Measurements from ENCODE around the gene IL17REL.

Gene IL17REL

DNA sequence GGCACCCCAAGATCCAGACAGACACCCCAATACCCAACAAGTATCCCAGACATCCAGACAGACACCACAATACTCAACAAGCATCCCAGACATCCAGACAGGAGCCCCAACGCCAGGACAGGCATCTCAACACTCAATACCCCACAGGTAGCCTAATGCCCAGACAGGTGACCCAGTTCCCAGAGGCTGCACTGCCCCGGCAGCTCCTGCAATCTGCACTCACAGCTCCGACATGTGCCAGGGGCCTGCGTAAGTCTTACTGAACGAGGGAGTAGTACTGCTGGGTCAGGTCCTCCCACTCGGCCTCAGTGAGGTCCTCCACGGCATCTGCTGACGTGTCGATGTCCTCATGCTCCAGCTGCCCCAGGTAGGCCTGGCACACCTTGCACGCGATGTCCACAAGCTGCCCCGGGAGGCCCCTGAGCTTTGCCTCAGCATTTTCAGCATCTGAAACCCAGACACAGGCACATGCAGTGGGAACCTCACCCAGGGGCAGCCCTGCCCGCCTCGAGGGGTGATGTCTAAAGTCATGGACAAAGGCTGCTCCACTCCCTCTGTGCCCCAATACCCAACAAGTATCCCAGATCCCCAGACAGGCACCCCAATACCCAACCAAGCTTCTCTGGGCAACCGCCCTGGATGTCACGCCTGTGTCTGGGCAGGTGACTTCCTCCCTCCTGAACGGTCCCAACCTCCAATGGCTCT is 28.9 kb upstream of the IL17REL start:
- Histone ChIP-seq H3K36me3 (ENCODE audit: control insufficient read depth, insufficient read depth, low read length) (no peaks in the 10 kb centered on the region), H3K27me3 (ENCODE audit: control insufficient read depth, insufficient read depth, low read length) (no peaks in the 10 kb centered on the region), H3K4me1 (ENCODE audit: control insufficient read depth, insufficient read depth, low read length) (no peaks in the 10 kb centered on the region), H3K9ac (ENCODE audit: low read depth, low read length) (no peak overlapping the region), H3K9me3 (ENCODE audit: control insufficient read depth, insufficient read depth, low read length) (no peaks in the 10 kb centered on the region), H3K4me3 (ENCODE audit: low read depth, low read length) (no peak overlapping the region)

- Histone ChIP-seq H3K4me3 (ENCODE audit: low read depth, low read length) (no peak overlapping the region), H3K36me3 (ENCODE audit: control insufficient read depth, insufficient read depth, low read length) (no peaks in the 10 kb centered on the region), H3K9ac (ENCODE audit: low read depth, low read length) (no peak overlapping the region), H3K27me3 (ENCODE audit: control insufficient read depth, insufficient read depth, low read length) (no peaks in the 10 kb centered on the region), H3K4me1 (ENCODE audit: control insufficient read depth, insufficient read depth, low read length) (no peaks in the 10 kb centered on the region), H3K9me3 (ENCODE audit: control insufficient read depth, insufficient read depth, low read length) (no peaks in the 10 kb centered on the region)
Measured at GRCh38 chr22:50040717-50041116, 28.2 kb upstream of the IL17REL start.

DNA sequence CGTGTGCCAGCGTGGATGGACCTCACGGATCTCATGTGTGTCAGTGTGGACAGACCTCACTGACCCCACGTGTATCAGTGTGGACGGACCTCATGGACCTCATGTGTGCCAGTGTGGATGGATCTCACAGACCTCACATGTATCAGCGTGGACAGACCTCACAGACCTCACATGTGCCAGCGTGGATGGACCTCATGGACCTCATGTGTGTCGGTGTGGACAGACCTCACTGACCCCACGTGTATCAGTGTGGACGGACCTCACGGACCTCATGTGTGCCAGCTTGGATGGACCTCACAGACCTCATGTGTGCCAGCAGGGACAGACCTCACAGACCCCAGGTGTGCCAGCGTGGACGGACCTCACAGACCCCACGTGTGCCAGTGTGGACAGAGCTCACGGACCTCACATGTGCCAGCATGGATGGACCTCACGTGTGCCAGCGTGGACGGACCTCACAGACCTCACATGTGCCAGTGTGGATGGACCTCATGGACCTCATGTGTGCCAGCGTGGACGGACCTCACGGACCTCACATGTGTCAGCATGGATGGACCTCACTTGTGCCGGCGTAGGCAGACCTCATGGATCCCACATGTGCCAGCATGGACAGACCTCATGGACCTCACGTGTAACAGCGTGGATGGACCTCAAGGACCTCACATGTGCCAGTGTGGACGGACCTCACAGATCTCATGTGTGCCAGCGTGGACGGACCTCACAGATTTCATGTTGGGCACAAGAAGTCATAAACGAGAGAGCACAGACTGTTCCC is 27.3 kb upstream of the IL17REL start:
- H3K4me3 ChIP-seq (ENCODE audit: low read depth, low read length): no peak overlapping the region
- H3K9ac ChIP-seq (ENCODE audit: low read depth, low read length): no peak overlapping the region
- no peaks in the 10 kb centered on the region for H3K9me3 ChIP-seq (ENCODE audit: control insufficient read depth, insufficient read depth, low read length)
- H3K27me3 ChIP-seq (ENCODE audit: control insufficient read depth, insufficient read depth, low read length): no peaks in the 10 kb centered on the region
- H3K36me3 ChIP-seq (ENCODE audit: control insufficient read depth, insufficient read depth, low read length): no peaks in the 10 kb centered on the region
- no peaks in the 10 kb centered on the region for H3K4me1 ChIP-seq (ENCODE audit: control insufficient read depth, insufficient read depth, low read length)

DNA sequence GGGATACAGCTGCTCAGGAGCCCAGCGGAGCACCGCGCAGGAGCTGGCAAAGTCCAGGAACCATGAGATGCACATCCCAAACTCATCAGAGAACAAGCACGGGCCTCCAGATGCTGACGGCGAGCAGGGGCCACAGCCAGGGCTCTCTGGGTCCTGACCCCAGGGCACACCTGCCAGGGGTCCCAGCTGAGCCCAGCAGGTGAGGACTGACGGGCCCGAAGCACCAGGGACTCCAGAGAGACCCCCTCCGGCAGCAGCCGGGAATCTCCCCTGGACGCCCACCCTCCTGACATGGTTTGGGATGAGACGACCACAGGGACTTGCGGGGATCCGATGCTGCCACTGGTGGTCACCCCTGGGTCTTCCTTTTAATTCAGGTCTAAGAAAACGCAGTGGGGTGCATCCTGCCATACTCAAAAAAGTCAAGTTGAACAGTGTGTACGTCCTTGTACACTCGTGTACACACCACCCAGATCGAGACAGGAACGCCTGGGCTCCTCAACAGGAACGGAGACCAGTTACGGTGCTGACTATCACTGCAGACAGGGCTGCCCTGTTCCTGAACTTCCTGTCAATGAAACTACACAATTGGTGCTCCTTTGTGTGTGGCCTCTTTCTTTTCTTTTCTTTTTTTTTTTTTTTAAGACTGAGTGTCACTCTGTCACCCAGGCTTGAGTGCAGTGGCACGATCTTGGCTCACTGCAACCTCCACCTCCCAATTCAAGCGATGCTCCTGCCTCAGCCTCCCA is 23.6 kb upstream of the IL17REL start:
- Histone ChIP-seq H3K9ac (ENCODE audit: low read depth, low read length) (no peak overlapping the region), H3K4me1 (ENCODE audit: control insufficient read depth, insufficient read depth, low read length) (no peaks in the 10 kb centered on the region), H3K9me3 (ENCODE audit: control insufficient read depth, insufficient read depth, low read length) (no peaks in the 10 kb centered on the region), H3K27me3 (ENCODE audit: control insufficient read depth, insufficient read depth, low read length) (no peaks in the 10 kb centered on the region), H3K36me3 (ENCODE audit: control insufficient read depth, insufficient read depth, low read length) (no peaks in the 10 kb centered on the region), H3K4me3 (ENCODE audit: low read depth, low read length) (no peak overlapping the region)

GRCh38 chr22:50035131-50035881 is 22.7 kb upstream of the IL17REL start:
- Histone ChIP-seq H3K4me1 (ENCODE audit: control insufficient read depth, insufficient read depth, low read length) (no peaks in the 10 kb centered on the region), H3K9me3 (ENCODE audit: control insufficient read depth, insufficient read depth, low read length) (no peaks in the 10 kb centered on the region), H3K36me3 (ENCODE audit: control insufficient read depth, insufficient read depth, low read length) (no peaks in the 10 kb centered on the region), H3K4me3 (ENCODE audit: low read depth, low read length) (no peak overlapping the region), H3K9ac (ENCODE audit: low read depth, low read length) (no peak overlapping the region), H3K27me3 (ENCODE audit: control insufficient read depth, insufficient read depth, low read length) (no peaks in the 10 kb centered on the region)

GRCh38 chr22:50034126-50035081 is 21.8 kb upstream of the IL17REL start:
- no peak overlapping the region for H3K9ac ChIP-seq (ENCODE audit: low read depth, low read length)
- H3K4me3 ChIP-seq (ENCODE audit: low read depth, low read length): no peak overlapping the region
- H3K27me3 ChIP-seq (ENCODE audit: control insufficient read depth, insufficient read depth, low read length): no peaks in the 10 kb centered on the region
- no peaks in the 10 kb centered on the region for H3K36me3 ChIP-seq (ENCODE audit: control insufficient read depth, insufficient read depth, low read length)
- no peaks in the 10 kb centered on the region for H3K4me1 ChIP-seq (ENCODE audit: control insufficient read depth, insufficient read depth, low read length)
- no peaks in the 10 kb centered on the region for H3K9me3 ChIP-seq (ENCODE audit: control insufficient read depth, insufficient read depth, low read length)

DNA sequence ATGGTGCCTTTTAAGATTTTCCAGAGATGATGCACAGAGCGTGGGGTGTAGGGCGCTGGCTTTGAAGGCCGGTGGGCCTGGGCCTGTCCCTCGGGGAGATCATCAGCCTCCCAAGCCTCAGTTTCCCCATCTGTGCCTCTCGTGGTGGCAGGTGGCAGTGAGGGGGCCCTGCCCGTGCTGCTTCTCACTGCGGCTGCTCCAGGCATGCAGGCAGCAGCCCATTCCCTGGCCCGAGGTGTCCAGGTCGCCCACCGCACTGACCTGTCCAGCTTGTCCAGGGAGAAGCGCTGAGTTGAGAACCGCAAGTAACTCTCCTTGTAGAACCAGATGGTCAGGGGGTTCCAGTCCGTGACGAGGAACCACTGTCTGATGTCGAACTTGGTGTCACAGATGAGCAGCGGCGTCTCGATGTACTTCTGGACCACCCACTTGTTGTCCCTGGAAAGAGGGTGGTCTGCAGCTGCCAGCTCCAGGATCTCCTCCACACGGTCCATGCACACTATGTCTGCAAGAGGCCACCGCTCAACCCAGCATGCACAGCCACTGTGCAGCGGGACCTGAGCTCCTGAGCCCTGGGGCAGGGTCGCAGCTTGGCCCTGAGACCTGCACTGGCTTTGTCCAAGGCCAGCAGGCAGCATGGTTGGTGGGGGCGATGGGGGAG is 20.5 kb upstream of the IL17REL start:
- H3K9ac ChIP-seq (ENCODE audit: low read depth, low read length): no peak overlapping the region
- no peak overlapping the region for H3K4me3 ChIP-seq (ENCODE audit: low read depth, low read length)
- no peaks in the 10 kb centered on the region for H3K36me3 ChIP-seq (ENCODE audit: control insufficient read depth, insufficient read depth, low read length)
- no peaks in the 10 kb centered on the region for H3K27me3 ChIP-seq (ENCODE audit: control insufficient read depth, insufficient read depth, low read length)
- H3K4me1 ChIP-seq (ENCODE audit: control insufficient read depth, insufficient read depth, low read length): no peaks in the 10 kb centered on the region
- no peaks in the 10 kb centered on the region for H3K9me3 ChIP-seq (ENCODE audit: control insufficient read depth, insufficient read depth, low read length)

DNA sequence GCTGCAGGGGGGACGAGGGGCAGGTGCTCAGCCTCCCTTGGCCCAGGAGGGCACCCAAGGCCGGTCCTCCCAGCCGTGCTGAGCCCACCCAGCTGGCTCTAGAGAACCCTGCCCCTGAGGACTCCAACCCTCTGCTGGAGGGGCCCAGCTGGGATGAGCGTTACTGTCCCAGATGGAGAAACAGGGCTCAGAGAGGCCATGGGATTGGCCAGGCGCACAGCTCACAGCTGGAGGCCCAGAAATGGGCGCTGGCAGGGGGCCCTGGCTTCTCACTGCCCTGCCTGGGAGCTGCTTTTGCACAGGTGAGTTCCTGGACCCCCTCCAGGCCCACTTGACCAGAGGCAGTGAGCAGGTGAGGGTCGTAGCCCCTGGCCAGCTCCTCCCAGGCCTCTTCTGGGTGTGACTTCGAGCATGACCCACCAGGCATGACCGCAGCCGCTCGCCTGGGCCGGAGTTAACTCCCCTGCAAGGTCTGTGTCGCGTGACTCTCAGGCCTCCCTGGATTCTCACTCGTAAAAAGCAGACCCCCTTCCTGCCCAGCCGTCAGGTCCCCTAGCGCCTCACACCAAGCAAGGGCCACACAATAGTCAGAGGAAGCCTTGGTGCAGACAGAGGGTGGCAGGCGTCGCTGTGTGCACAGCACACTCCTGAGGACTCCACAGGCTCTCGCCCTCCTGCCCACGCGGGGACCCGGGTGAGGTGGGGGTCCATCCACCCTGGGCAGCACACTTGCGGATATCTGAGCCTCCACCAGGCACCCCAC is 19.7 kb upstream of the IL17REL start:
- H3K27me3 ChIP-seq (ENCODE audit: control insufficient read depth, insufficient read depth, low read length): no peaks in the 10 kb centered on the region
- no peaks in the 10 kb centered on the region for H3K9me3 ChIP-seq (ENCODE audit: control insufficient read depth, insufficient read depth, low read length)
- H3K4me1 ChIP-seq (ENCODE audit: control insufficient read depth, insufficient read depth, low read length): no peaks in the 10 kb centered on the region
- no peaks in the 10 kb centered on the region for H3K36me3 ChIP-seq (ENCODE audit: control insufficient read depth, insufficient read depth, low read length)
- no peak overlapping the region for H3K4me3 ChIP-seq (ENCODE audit: low read depth, low read length)
- H3K9ac ChIP-seq (ENCODE audit: low read depth, low read length): no peak overlapping the region

- no peaks in the 10 kb centered on the region for H3K9me3 ChIP-seq (ENCODE audit: control insufficient read depth, insufficient read depth, low read length)
- no peaks in the 10 kb centered on the region for H3K27me3 ChIP-seq (ENCODE audit: control insufficient read depth, insufficient read depth, low read length)
- H3K4me1 ChIP-seq (ENCODE audit: control insufficient read depth, insufficient read depth, low read length): no peaks in the 10 kb centered on the region
- H3K4me3 ChIP-seq (ENCODE audit: low read depth, low read length): no peak overlapping the region
- no peak overlapping the region for H3K9ac ChIP-seq (ENCODE audit: low read depth, low read length)
- no peaks in the 10 kb centered on the region for H3K36me3 ChIP-seq (ENCODE audit: control insufficient read depth, insufficient read depth, low read length)
Measured at GRCh38 chr22:50031189-50032091, 18.9 kb upstream of the IL17REL start.
